SU-DHL-6 (cell line): ENCODE results near the gene PCP2.

Experiments
- EZH2phosphoT487 ChIP-seq: fragments of 200-600 bp; sonication (generic), shearing (Covaris generic); conservative IDR thresholded peaks from 2 replicates; pipeline ENCODE4 v1.6.1; 2018; ENCODE audit warnings: mild to moderate bottlenecking, antibody characterized with exemption, low read length, moderate library complexity, mixed read lengths
- TF ChIP-seq, protein P1 (sequence below): fragments of 200-600 bp; sonication (generic); IDR thresholded peaks from one replicate; pipeline ENCODE4 v1.5.1; 2017; ENCODE audit warnings: antibody characterized with exemption, mild to moderate bottlenecking, low read length, moderate library complexity; ENCODE audit not compliant: insufficient read depth, poor library complexity, severe bottlenecking

DNA sequence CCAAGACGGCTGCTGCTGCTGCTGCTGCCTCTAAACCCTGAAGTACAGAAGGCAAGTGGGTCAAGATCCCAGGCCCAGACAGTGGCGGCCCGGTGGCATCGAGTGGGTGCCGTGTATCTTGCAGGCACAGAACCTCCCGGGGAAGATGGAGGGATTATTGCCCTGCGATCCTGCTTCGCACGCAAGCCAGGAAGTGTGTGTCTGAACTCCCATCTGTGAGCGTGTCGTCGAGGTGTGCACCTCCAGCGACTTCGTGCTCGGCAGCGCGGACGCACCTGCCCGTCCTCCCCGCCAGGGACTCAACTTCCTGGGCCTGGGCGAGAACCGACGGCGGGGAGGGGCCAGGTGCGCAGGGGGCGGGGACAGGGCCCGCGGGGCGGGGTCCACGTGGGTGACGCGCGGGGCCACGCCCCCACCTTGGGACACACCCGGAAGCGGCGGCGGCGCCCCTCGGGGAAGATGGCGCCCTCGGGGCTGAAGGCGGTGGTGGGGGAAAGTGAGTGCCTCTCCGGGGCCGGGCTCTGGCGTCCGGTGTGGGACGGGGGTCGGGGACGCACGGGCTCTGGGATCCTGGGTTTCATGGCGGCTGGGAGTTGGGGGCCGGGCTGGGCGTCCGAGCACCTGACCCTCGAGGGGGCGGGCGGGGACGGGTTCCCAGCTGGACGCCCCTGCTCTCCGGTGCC lies 3.3 kb upstream of the PCP2 start, which contains the start of gene STXBP2:
- TF ChIP-seq, protein P1, sequence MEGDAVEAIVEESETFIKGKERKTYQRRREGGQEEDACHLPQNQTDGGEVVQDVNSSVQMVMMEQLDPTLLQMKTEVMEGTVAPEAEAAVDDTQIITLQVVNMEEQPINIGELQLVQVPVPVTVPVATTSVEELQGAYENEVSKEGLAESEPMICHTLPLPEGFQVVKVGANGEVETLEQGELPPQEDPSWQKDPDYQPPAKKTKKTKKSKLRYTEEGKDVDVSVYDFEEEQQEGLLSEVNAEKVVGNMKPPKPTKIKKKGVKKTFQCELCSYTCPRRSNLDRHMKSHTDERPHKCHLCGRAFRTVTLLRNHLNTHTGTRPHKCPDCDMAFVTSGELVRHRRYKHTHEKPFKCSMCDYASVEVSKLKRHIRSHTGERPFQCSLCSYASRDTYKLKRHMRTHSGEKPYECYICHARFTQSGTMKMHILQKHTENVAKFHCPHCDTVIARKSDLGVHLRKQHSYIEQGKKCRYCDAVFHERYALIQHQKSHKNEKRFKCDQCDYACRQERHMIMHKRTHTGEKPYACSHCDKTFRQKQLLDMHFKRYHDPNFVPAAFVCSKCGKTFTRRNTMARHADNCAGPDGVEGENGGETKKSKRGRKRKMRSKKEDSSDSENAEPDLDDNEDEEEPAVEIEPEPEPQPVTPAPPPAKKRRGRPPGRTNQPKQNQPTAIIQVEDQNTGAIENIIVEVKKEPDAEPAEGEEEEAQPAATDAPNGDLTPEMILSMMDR: no peak
- no peak for TF ChIP-seq EZH2phosphoT487
